Psoas muscle (tissue), 8 donors: ENCODE results near the gene UBE2I. TPM values are rescaled to one million over a fixed set of nuclear protein-coding genes. Genes with fewer than 3 reads are reported as not detected.

Experiments used
- ATAC-seq, 4 donors: fragments of 200-7000 bp; cut with Tn5 transposase; one replicate each; pipeline ENCODE4 v1.9.1; 2020; ENCODE audit warnings: moderate library complexity in 3 of 4, mild to moderate bottlenecking in 2 of 4
- DNase-seq, 2 donors: peaks; one replicate each; pipeline ENCODE4 v3.0.0-alpha.2; 2020
- H3K27ac ChIP-seq: fragments of 200-600 bp; one replicate; pipeline ENCODE4 v1.8.0; 2022
- H3K27me3 ChIP-seq, 3 donors: fragments of 200-600 bp in 1 of 3; one replicate each; pipeline versions ENCODE4 v1.6.1 to v1.8.0; 2013 to 2022; ENCODE audit warnings: low read length in 2 of 3, mild to moderate bottlenecking in 2 of 3, moderate library complexity in 1 of 3; ENCODE audit not compliant: insufficient read depth in 3 of 3
- H3K36me3 ChIP-seq, 2 donors: fragments of 200-600 bp in 1 of 2; one replicate each; pipeline versions ENCODE4 v1.6.1 to v1.8.0; 2013 to 2022; ENCODE audit warnings: low read depth in 1 of 2, mild to moderate bottlenecking in 1 of 2, moderate library complexity in 1 of 2; ENCODE audit not compliant: insufficient read depth in 1 of 2
- H3K4me1 ChIP-seq: fragments of 200-600 bp; one replicate; pipeline ENCODE4 v1.8.0; 2022
- H3K4me3 ChIP-seq: fragments of 200-600 bp; one replicate; pipeline ENCODE4 v1.8.0; 2022; ENCODE audit warnings: mild to moderate bottlenecking
- H3K9me3 ChIP-seq: fragments of 200-600 bp; one replicate; pipeline ENCODE4 v1.8.0; 2022
- CTCF ChIP-seq: fragments of 200-600 bp; IDR thresholded peaks from one replicate; pipeline ENCODE4 v1.8.0; 2022; ENCODE audit warnings: antibody characterized with exemption
- WGBS, 3 donors: extraction: QIAGEN DNeasy Blood & Tissue Kit; methylation state at CpG; one replicate each; pipeline versions ENCODE4 v1.1.6 to v1.1.7; 2013; 5-methylcytosine and 5-hydroxymethylcytosine counted together
- intact Hi-C, 2 donors: fragments of 100-400 bp; cut with DNase I; formaldehyde crosslinking; loops; one replicate each; pipeline versions ENCODE4 v1.11.0 to v1.14.2; 2022
- polyA plus RNA-seq, 3 donors: library from polyadenylated mRNA; stranded (reverse); fragments of 200-250 nt; gene quantifications; one replicate each; pipeline ENCODE4 v1.2.3, GENCODE V29; 2013
- total RNA-seq, 4 donors: library from RNA; stranded (reverse); fragmentation: NEBNext Ultra II Directional in 2 of 4; extraction: Animal tissue kit (Norgen Biotek cat#: 25700) in 2 of 4; gene quantifications; one replicate each; pipeline versions ENCODE4 v1.2.1 to v1.2.4, GENCODE V29; 2021 to 2023
- donor health status: healthy with polysubstance abuse.
- donor health status: DM: no; HTN: no; CAD: no; lungs with moderate emphysema.
- donor health status: Bipolar disorder and iron deficiency.
- donor health status: healthy.
- donor health status: DM: yes; HTN: yes; CAD: no.
- donor health status: DM: no; HTN: no; CAD: no.
- donor health status: DM: no; HTN: no; CAD: no.
- donor health status: DM: yes; HTN: yes; CAD: no.

The UBE2I gene
- total and polyA plus RNA-seq, 7 donors, result 46.2 to 101 (median 55.6) TPM

GRCh38 chr16:1333854-1334700 is 24.6 kb downstream of the UBE2I start:
- Histone ChIP-seq H3K27ac (no peak overlapping the region), H3K9me3 (no peaks in the 10 kb centered on the region), H3K36me3 (no peaks in the 10 kb centered on the region), H3K4me1 (no peaks in the 10 kb centered on the region), H3K27me3 (peaks cover 0 to 30% (median 25%) of the 10 kb centered on the region in 3 donors), H3K4me3 (peak overlapping the region; percentile 59)
- DNase-seq, result no peak
- intact Hi-C loops, result no loop called here
- WGBS, 3 donors, result 1 to 2% (median 2%) methylated on average over 35 to 78 of the region's 78 CpGs
- no peak for ATAC-seq
- no peak for TF ChIP-seq CTCF

GRCh38 chr16:1334739-1335138 is 25.3 kb downstream of the UBE2I start:
- intact Hi-C loops, result no loop called here
- 37 to 41% (median 38%) methylated on average over 9 of the region's 9 CpGs for WGBS, 3 donors
- no peak overlapping the region for H3K27ac ChIP-seq
- no peaks in the 10 kb centered on the region for H3K4me1 ChIP-seq
- no peaks in the 10 kb centered on the region for H3K36me3 ChIP-seq
- no peak overlapping the region for H3K4me3 ChIP-seq
- no peaks in the 10 kb centered on the region for H3K9me3 ChIP-seq
- DNase-seq (no peak), ATAC-seq (no peak)
- H3K27me3 ChIP-seq, result peaks cover 0 to 30% (median 25%) of the 10 kb centered on the region in 3 donors
- no peak for TF ChIP-seq CTCF

GRCh38 chr16:1335211-1335971 is 26.0 kb downstream of the UBE2I start:
- no peaks in the 10 kb centered on the region for H3K4me1 ChIP-seq
- WGBS, 3 donors, result 20 to 39% (median 29%) methylated on average over 16 of the region's 16 CpGs
- no peak for ATAC-seq
- TF ChIP-seq CTCF, result no peak
- intact Hi-C loops, result no loop called here
- no peak for DNase-seq
- H3K36me3 ChIP-seq, result no peaks in the 10 kb centered on the region
- H3K9me3 ChIP-seq, result no peaks in the 10 kb centered on the region
- no peak overlapping the region for H3K4me3 ChIP-seq
- peaks cover 0 to 30% (median 25%) of the 10 kb centered on the region in 3 donors for H3K27me3 ChIP-seq
- H3K27ac ChIP-seq, result no peak overlapping the region

GRCh38 chr16:1335996-1336395 is 26.6 kb downstream of the UBE2I start:
- no peaks in the 10 kb centered on the region for H3K4me1 ChIP-seq
- H3K27me3 ChIP-seq, result peaks cover 0 to 30% (median 23%) of the 10 kb centered on the region in 3 donors
- H3K27ac ChIP-seq, result no peak overlapping the region
- no peaks in the 10 kb centered on the region for H3K36me3 ChIP-seq
- no peak for DNase-seq
- 11 to 22% (median 12%) methylated on average over 8 to 12 of the region's 12 CpGs for WGBS, 3 donors
- no peak for TF ChIP-seq CTCF
- no peaks in the 10 kb centered on the region for H3K9me3 ChIP-seq
- intact Hi-C loops, result no loop called here
- no peak for ATAC-seq
- H3K4me3 ChIP-seq, result no peak overlapping the region
